NCI-H187 (cell line): ENCODE data around the gene WDR93.

Experiments used
- DNase-seq, 2 experiments: peaks; one replicate each; lab custom pipeline; 2025; lab: John Stamatoyannopoulos, UW

Gene WDR93

GRCh38 chr15:89749054-89749453 is 58.4 kb downstream of the WDR93 start:
- no peak for DNase-seq

- DNase-seq: no peak
Observed at GRCh38 chr15:89749526-89749925, 58.9 kb downstream of the WDR93 start.

- DNase-seq: peak in 1 of 2 experiments; percentile 15
Observed at GRCh38 chr15:89749951-89750559, 59.4 kb downstream of the WDR93 start.

- peak; percentile 80 to 93 for DNase-seq
Observed at GRCh38 chr15:89750560-89751542, 60.2 kb downstream of the WDR93 start, which contains the start of gene MESP1. Gene MESP1 (minus strand): TSS chr15:89751249. CDS start chr15:89751231, 18 bp downstream.

GRCh38 chr15:89751748-89752147 is 61.1 kb downstream of the WDR93 start:
- DNase-seq: no peak

- no peak for DNase-seq
Observed at GRCh38 chr15:89753855-89754254, 63.2 kb downstream of the WDR93 start.

GRCh38 chr15:89754361-89755154 is 63.9 kb downstream of the WDR93 start:
- DNase-seq: no peak

- DNase-seq: no peak
Observed at GRCh38 chr15:89755701-89756100, 65.1 kb downstream of the WDR93 start.

- no peak for DNase-seq
Observed at GRCh38 chr15:89756897-89757296, 66.3 kb downstream of the WDR93 start.

- no peak for DNase-seq
Observed at GRCh38 chr15:89758283-89758682, 67.7 kb downstream of the WDR93 start.

- no peak for DNase-seq
Observed at GRCh38 chr15:89758981-89759380, 68.4 kb downstream of the WDR93 start.

GRCh38 chr15:89759835-89760234 is 69.2 kb downstream of the WDR93 start:
- DNase-seq: no peak

GRCh38 chr15:89760303-89761008 is 69.8 kb downstream of the WDR93 start:
- DNase-seq: peak; percentile 41

GRCh38 chr15:89761009-89761831 is 70.6 kb downstream of the WDR93 start:
- no peak for DNase-seq

GRCh38 chr15:89761929-89762328 is 71.3 kb downstream of the WDR93 start:
- no peak for DNase-seq

- no peak for DNase-seq
Observed at GRCh38 chr15:89765694-89766093, 75.1 kb downstream of the WDR93 start.

GRCh38 chr15:89766357-89767311 is 76.0 kb downstream of the WDR93 start:
- no peak for DNase-seq

GRCh38 chr15:89767411-89767915 is 76.9 kb downstream of the WDR93 start:
- no peak for DNase-seq

GRCh38 chr15:89768071-89768500 is 77.5 kb downstream of the WDR93 start:
- DNase-seq: no peak
